RCC 7860 (cell line): ENCODE measurements around the gene MAML3.

Experiments used
- DNase-seq: peaks from one replicate; pipeline ENCODE4 v3.0.0-alpha.2; 2015; ENCODE audit warnings: low spot score
- FAIRE-seq: peaks from 2 replicates; lab custom pipeline; 2012; peaks lifted over from hg19 to GRCh38; lab: Jason Lieb, UNC

The MAML3 gene

DNA sequence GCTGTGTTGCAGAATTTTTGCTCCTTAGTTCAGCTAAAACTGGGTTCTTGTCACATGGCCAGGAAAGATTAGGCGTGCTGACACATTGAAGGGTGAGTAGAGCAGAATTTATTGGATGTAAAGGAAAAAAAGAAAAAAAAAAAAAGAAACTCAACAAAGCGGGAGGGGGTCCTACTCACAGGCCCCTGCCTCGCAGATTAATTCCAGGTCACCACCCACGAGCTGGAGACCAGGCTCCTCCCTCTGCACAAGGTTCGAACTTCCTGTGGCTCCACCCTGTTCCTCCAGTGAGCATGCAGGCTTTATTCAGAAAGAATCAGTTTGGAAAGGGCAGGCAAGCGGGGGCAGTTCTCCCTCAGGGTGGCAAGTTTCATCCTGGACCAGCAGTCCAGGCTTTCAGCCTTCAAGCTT, 471.2 kb downstream of the MAML3 start:
- no peak for FAIRE-seq
- no peak for DNase-seq

- no peak for FAIRE-seq
- no peak for DNase-seq
These were observed 471.7 kb downstream of the MAML3 start for GRCh38 chr4:139682309-139682708.

DNA sequence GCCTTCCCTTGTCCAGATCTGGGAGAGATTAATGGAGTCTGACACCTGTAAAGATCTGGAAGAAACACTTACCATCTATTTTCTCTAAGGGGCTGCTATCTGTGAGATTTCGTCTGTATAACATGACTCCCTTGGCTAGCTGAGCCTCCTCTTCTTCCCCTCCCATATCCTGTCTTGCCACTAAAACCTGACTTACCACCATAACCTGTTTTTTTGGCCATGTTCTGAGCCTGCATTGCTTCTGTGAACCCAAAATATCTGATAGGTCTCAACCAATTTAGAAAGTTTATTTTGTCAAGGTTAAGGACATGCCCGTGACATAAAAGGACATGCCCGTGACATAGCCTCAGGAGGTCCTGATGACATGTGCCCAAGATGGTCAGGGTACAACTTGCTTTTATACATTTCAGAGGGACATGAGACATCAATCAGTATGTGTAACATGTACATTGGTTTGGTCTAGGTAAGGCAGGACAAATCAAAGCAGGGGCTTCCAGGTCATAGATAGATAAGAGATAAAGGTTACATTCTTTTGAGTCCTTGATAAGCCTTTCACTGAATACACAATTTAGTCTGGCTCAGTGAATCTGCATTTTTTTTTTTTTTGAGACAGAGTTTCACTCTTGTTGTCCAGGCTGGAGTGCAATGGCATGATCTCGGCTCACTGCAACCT, 476.9 kb downstream of the MAML3 start:
- no peak for DNase-seq

DNA sequence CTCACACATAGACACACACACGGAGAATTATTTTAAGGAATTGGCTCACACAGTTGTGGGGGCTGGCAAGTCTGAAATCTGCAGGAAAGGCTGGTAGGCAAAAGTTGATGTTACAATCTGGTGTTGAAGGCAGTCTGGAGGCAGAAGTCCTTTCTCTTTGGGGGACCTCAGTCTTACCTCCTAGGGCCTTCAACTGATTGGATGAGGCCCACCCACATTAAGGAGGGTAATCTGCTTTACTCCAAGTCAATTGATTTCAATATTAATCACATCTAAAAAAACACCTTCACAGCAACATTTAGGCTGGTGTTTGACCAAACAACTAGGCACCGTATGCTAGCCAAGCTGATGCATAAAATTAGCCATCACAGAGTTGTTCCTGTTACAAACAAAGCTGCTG, 477.6 kb downstream of the MAML3 start:
- FAIRE-seq (no peak), DNase-seq (no peak)

More for the DNA sequence above, 476.9 kb downstream of the MAML3 start:
- no peak for FAIRE-seq

DNA sequence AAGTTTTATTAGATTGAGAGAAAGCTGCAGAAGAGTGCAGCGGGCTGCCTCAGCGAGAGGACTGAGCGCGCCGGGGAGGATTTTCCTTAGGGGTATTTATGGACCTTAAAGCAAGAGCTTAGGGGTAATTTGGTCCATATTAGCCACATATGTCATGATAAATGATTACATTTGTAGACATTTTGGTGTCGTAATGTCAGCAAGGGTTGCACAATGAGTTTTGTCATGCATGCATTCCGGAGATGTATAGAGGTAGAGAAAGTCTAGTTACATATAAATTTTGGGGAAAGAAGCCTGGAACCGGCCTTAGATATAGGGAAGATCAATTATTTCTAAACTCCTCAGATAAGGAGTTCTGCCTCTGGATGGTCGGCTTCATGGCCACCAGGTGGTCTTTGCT, 478.3 kb downstream of the MAML3 start:
- FAIRE-seq (no peak), DNase-seq (no peak)

DNA sequence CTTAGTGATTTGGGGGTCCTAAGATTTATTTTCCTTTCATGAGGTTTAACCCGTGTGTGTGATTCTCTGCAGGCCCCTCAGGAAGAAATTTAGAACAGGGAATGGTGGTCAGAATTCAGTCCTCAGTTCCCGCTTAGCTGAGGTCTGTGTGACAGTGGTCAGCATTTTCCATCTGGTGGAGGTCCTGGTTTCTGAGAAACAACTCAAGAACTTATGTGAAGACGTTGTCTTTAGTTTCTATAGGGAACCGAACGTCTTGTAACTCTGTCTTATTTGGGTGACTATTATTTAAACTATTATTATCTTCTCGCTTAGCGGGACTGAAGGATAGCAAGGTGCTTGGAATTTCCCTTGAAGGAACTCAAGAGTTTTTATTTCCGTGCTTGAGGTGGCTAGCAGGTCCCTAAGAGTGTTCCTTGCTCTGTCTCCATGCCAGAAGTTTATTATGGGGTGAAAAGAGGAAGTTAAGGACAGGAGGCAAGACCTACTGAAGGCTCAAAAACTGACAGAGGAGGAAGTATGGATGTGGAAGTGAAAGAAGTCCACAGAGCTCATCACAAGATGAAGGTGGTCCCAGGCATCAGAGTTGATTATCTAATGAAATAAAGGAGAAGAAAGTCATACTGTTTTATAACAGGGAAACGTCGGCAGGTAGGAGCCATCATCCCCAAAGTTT, 479.0 kb downstream of the MAML3 start:
- FAIRE-seq (no peak), DNase-seq (no peak)

DNA sequence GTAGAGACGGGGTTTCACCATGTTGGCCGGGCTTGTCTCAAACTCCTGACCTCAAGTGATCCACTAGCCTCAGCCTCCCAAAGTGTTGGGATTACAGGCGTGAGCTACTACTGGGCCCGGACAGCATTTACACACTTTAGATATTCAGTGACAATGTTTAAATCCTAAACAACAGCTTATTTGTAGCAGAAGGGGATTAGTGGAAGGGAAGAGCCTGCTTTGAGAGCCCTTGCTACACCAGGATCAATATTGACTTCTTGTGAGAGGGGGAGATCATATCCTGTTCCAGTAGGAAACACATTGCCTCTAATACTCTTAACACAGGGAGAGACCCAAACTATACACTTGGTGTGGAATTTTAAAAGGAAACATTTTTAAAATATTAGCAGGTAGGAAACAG, 481.3 kb downstream of the MAML3 start:
- FAIRE-seq = no peak
- no peak for DNase-seq

DNA sequence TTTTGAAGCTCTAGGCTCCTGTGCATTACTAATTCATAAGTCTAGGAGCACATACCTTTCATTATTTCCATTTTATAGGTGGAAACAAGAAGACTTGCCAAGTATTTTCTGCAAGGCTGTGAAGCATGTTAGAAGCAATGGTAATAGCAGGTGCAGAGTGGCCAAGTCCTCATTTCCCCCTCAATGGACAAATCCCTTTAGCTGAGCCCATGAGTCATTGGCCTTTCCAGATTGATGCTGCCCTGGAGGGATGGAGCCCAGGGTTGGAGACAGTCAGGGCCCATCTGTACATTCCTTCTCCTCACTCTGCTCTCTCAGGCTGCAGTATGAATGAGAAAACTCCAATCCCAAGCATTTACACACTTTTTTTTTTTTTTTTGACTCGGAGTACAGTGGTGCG, 481.8 kb downstream of the MAML3 start:
- FAIRE-seq (no peak), DNase-seq (no peak)

GRCh38 chr4:139670775-139671174, 483.2 kb downstream of the MAML3 start:
- FAIRE-seq (no peak), DNase-seq (no peak)

DNA sequence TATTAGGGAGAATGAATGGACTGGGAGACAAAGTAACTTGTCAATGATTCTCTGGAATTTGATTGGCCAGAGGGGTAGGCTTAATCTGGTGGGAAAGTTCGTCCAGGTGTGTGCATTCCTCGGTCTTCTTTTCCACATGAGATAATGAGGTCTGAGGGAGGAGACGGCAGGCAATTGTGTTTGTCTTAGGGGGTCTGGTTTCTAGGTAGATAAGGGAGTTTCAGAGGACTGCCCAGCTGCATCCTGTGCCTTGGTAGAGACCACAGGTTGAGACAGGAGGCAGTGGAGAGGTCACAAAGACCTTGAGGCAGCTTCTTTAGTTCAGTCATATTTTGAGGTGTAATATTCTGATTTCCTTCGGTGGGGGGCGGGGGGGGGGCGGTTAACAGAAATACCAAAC, 484.1 kb downstream of the MAML3 start:
- FAIRE-seq (no peak), DNase-seq (no peak)

DNA sequence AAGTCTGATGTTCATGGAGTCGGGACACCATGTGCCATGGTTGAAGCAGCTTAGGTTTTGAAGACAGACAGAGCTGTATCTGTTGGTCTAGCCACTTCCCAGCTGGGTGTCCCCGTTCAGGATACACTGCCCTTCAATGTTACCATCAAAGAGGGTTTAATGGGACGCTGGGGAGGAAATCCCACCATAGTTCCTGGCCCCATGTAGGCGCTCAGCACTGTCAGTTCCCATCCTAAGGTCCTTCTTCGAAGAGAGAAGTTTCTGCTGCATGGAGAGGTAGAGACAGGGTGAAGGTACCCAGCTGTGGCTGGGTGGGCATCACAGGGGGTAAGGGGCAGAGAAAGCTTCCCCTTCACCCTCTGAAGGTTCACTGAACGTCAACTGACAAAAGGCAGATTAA, 484.6 kb downstream of the MAML3 start:
- FAIRE-seq (no peak), DNase-seq (no peak)

- FAIRE-seq = no peak
These were observed 485.3 kb downstream of the MAML3 start for GRCh38 chr4:139668658-139669201.

DNA sequence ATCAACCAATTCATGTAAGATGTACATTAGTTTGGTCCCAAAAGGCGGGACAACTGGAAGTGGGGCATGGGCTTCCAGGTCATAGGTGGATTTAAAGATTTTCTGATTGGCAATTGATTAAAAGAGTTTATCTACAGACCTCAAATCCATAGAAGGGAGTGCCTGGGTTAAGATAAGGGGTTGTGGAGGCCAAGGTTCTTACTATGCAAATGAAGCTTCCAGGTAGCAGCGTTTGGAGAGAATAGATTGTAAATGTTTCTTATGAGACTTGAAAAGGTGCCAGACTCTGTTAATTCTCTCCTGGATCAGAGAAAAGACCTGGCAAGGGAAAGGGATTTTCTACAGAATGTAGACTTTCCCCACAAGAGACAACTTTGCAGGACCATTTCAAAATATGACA, 485.9 kb downstream of the MAML3 start:
- DNase-seq (no peak), FAIRE-seq (no peak)

More at GRCh38 chr4:139668658-139669201, 485.3 kb downstream of the MAML3 start:
- DNase-seq = no peak
